Ascending aorta (tissue), 2 donors: ENCODE results near the gene PRR35. TPM values are rescaled to one million over a fixed set of nuclear protein-coding genes. Genes with fewer than 3 reads are reported as not detected.

Source experiments
- DNase-seq, 2 donors: peaks; one replicate each; pipeline ENCODE4 v3.0.0-alpha.2; 2019; ENCODE audit warnings: low spot score in 2 of 2
- H3K27ac ChIP-seq, 2 donors: fragments of 200-600 bp; sonication (generic); one replicate each; pipeline ENCODE4 v1.5.1; 2016 to 2017; ENCODE audit warnings: mild to moderate bottlenecking in 1 of 2
- H3K27me3 ChIP-seq: fragments of 200-600 bp; sonication (generic); one replicate; pipeline ENCODE4 v1.5.1; 2017
- H3K36me3 ChIP-seq, 2 donors: fragments of 200-600 bp; sonication (generic); one replicate each; pipeline ENCODE4 v1.5.1; 2016
- H3K4me1 ChIP-seq, 2 donors: fragments of 200-600 bp; sonication (generic); one replicate each; pipeline ENCODE4 v1.5.1; 2016 to 2017; ENCODE audit warnings: mild to moderate bottlenecking in 1 of 2
- H3K4me3 ChIP-seq, 2 donors: fragments of 200-600 bp; sonication (generic); one replicate each; pipeline ENCODE4 v1.5.1; 2016 to 2017; ENCODE audit warnings: mild to moderate bottlenecking in 1 of 2
- H3K9me3 ChIP-seq, 2 donors: fragments of 200-600 bp; sonication (generic); one replicate each; pipeline ENCODE4 v1.5.1; 2016
- intact Hi-C: fragments of 100-400 bp; cut with DNase I; formaldehyde crosslinking; loops from one replicate; pipeline ENCODE4 v1.15.1; 2023
- total RNA-seq: library from RNA; depleted of rRNA; stranded (reverse); fragments of >200 nt; gene quantifications from one replicate; pipeline ENCODE4 v1.1.0, GENCODE V29; 2016
- TF ChIP-seq, protein P1 (sequence below), 3 experiments: fragments of 200-600 bp in 2 of 3; fragments of 450-650 bp in 1 of 3; sonication (generic) in 2 of 3; IDR thresholded peaks; one replicate each; pipeline ENCODE4 v1.5.1; 2016 to 2019; ENCODE audit warnings: antibody characterized with exemption in 3 of 3, mild to moderate bottlenecking in 1 of 3, moderate library complexity in 1 of 3

Gene PRR35
- total RNA-seq, 1 donor from 2014 or later: not detected

DNA sequence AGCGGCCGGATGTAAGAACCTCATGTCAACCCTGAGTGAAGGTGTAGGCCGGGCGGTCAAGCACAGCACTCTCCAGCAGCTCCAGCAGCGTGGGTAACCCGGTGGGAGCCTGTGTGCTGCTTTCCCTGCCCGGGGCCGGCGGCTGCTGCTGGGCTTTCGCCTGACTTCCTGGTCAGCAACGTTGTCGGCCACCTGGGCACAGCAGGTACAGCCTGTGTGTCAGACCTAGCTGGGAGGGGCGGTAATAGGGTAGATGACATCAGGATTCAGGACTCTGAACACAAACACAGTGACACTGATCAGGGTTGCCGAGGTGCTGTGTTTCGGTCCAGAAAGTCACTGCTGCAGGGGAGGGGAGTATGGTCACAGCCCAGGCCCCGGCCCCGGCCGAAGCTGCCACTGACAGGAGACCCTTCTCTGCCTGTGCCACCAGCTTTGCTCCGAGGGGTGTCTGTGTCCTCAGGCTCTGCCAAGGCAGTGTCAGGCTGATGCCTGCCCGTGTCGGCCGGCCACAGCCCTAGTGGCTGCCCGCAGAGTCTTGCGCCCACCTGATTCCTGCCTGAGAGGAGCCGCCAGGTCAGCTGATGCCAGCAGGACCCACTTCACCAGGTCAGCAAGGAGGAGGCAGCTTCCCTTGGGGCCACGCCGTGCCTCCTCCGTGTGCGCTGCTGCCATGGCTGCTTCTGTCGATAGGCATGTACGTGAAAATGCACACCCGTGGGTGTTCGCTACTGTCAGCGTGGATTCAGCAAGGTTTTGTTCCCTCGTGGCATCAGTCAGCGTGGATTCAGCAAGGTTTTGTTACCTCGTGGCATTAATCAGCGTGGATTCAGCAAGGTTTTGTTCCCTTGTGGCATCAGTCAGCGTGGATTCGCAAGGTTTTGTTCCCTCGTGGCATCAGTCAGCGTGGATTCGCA is 38.9 kb downstream of the PRR35 start:
- intact Hi-C loops: no loop called here
- Histone ChIP-seq H3K9me3 (no peaks in the 10 kb centered on the region), H3K27me3 (no peaks in the 10 kb centered on the region)

DNA sequence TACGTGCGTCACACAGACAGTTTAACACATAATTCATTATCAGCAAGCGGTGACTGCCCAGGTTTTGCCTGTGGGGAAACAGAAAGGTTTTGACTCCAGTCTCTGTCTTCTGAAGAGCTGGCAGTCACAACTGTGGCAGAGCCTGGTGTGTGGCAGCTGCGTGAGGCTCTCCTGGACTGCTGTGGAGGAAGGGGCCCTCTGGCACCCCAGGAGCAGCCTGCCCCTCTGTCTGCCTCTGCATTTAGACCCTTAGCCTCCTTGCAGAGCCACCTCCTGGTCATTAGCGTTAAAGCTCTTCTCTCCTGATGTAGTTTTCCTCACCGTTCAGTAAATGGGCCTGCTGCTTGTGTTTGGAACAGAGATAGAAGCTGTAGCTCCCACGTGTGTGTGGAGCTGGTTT is 40.6 kb downstream of the PRR35 start:
- no peak for DNase-seq
- TF ChIP-seq, protein P1, sequence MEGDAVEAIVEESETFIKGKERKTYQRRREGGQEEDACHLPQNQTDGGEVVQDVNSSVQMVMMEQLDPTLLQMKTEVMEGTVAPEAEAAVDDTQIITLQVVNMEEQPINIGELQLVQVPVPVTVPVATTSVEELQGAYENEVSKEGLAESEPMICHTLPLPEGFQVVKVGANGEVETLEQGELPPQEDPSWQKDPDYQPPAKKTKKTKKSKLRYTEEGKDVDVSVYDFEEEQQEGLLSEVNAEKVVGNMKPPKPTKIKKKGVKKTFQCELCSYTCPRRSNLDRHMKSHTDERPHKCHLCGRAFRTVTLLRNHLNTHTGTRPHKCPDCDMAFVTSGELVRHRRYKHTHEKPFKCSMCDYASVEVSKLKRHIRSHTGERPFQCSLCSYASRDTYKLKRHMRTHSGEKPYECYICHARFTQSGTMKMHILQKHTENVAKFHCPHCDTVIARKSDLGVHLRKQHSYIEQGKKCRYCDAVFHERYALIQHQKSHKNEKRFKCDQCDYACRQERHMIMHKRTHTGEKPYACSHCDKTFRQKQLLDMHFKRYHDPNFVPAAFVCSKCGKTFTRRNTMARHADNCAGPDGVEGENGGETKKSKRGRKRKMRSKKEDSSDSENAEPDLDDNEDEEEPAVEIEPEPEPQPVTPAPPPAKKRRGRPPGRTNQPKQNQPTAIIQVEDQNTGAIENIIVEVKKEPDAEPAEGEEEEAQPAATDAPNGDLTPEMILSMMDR (IDR thresholded peaks at IDR 0.05): no peak
- intact Hi-C loops: no loop called here
- H3K27ac ChIP-seq: no peak overlapping the region
- no peaks in the 10 kb centered on the region for H3K9me3 ChIP-seq
- no peaks in the 10 kb centered on the region for H3K4me1 ChIP-seq
- no peaks in the 10 kb centered on the region for H3K27me3 ChIP-seq
- no peak overlapping the region for H3K4me3 ChIP-seq
- peaks cover 9 to 17% of the 10 kb centered on the region in 2 donors for H3K36me3 ChIP-seq

More for the DNA sequence above, 38.9 kb downstream of the PRR35 start:
- DNase-seq: no peak
- Histone ChIP-seq H3K4me3 (no peak overlapping the region), H3K27ac (no peak overlapping the region), H3K36me3 (peaks cover 9 to 17% of the 10 kb centered on the region in 2 donors), H3K4me1 (no peaks in the 10 kb centered on the region)
- TF ChIP-seq, protein P1 (IDR thresholded peaks at IDR 0.05): no peak

DNA sequence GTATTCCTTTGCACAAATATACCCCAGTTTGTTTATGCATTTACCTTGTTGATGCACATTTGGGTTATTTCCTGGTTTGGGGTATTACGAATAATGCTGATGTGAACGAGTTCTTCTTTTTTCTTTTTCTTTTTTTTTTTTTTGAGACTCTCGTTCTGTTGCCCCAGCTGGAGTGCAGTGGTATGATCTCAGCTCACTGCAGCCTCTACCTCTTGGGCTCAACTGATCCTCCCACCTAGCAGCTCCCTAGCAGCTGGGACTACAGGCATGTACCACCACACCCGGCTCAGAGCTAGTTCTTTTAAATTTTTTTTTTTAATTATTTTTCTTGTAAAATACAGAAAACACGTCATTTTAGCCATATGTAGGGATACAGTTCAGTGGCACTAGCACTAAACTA is 43.7 kb downstream of the PRR35 start:
- Histone ChIP-seq H3K27ac (no peak overlapping the region), H3K4me1 (no peaks in the 10 kb centered on the region), H3K9me3 (no peaks in the 10 kb centered on the region), H3K27me3 (no peaks in the 10 kb centered on the region), H3K4me3 (no peak overlapping the region), H3K36me3 (peaks cover 3 to 5% of the 10 kb centered on the region in 2 donors)
- DNase-seq: no peak
- intact Hi-C loops: no loop called here
- TF ChIP-seq, protein P1 (IDR thresholded peaks at IDR 0.05): no peak

DNA sequence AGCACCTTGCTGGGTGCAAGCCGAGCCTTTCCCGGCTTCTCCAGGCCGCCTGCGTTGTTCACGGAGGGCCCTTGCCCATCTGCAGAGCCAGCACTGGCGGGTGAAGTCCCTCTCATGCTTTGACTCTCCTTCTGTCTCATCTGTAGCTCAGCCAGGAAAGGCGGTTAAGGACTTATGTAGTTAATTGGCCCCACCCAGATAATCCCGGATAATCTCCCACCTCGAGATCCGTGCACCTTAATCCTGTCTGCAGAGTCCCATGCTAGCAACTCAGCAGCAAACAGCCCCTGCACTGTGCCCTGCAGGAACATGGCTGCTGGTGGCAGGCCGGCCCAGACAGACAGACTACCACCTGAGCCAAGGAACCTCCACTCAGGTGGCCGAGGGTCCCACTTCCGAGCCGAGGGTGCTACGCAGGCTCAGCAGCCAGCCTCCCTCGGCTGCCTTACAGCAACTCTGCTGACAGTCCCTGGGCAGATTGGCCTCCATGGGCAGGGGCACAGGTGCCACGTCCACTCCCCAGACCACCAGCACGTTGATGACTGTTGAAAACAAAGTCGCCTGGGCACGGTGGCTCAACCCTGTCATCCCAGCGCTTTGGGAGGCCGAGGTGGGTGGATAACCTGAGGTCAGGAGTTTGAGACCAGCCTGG is 46.6 kb downstream of the PRR35 start:
- no peak for DNase-seq
- no peak overlapping the region for H3K27ac ChIP-seq
- H3K4me1 ChIP-seq: no peaks in the 10 kb centered on the region
- no peaks in the 10 kb centered on the region for H3K9me3 ChIP-seq
- H3K36me3 ChIP-seq: no peaks in the 10 kb centered on the region
- TF ChIP-seq, protein P1 (IDR thresholded peaks at IDR 0.05): no peak
- no peaks in the 10 kb centered on the region for H3K27me3 ChIP-seq
- H3K4me3 ChIP-seq: no peak overlapping the region
- intact Hi-C loops: no loop called here

DNA sequence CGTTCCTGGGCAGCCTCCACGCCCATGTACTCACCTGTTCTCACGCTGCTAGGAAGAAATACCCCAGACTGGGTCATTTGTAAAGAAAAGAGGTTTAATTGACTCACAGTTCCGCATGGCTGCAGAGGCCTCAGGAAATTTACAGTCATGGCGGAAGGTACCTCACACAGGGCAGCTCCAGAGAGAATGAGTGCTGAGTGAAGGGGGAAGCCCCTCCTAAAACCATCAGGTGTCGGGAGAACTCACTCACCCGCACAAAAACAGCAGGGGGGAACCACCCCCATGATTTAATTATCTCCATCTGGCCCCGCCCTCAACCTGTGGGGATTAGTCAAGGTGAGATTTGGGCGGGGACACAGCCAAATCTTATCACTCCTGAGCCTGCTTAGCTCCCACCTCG is 47.8 kb downstream of the PRR35 start:
- no peaks in the 10 kb centered on the region for H3K9me3 ChIP-seq
- no peaks in the 10 kb centered on the region for H3K36me3 ChIP-seq
- H3K27ac ChIP-seq: no peak overlapping the region
- H3K4me1 ChIP-seq: no peaks in the 10 kb centered on the region
- intact Hi-C loops: no loop called here
- DNase-seq: no peak
- H3K4me3 ChIP-seq: no peak overlapping the region
- TF ChIP-seq, protein P1 (IDR thresholded peaks at IDR 0.05): no peak
- H3K27me3 ChIP-seq: no peaks in the 10 kb centered on the region
